NCI-H1436 (cell line): ENCODE measurements around the gene KREMEN1.
"Not testable (repeated sequence)": the region's sequence is repeated elsewhere in the genome, so short reads cannot be mapped to it uniquely, and the experiment has no call there.

Experiments
- DNase-seq: peaks from one replicate; lab custom pipeline; 2025; lab: John Stamatoyannopoulos, UW

Gene KREMEN1

GRCh38 chr22:29078036-29078868, 5.4 kb downstream of the KREMEN1 start:
- no peak for DNase-seq

- no peak for DNase-seq
Measured at GRCh38 chr22:29078869-29079207, 6.0 kb downstream of the KREMEN1 start.

GRCh38 chr22:29079218-29079901, 6.5 kb downstream of the KREMEN1 start:
- DNase-seq, result peak; percentile 85

GRCh38 chr22:29080106-29080975, 7.5 kb downstream of the KREMEN1 start:
- DNase-seq, result no peak

GRCh38 chr22:29081517-29082236, 8.8 kb downstream of the KREMEN1 start:
- no peak for DNase-seq

GRCh38 chr22:29082826-29083545, 10.2 kb downstream of the KREMEN1 start:
- DNase-seq, result no peak

GRCh38 chr22:29083576-29083932, 10.7 kb downstream of the KREMEN1 start:
- not testable (repeated sequence) for DNase-seq

GRCh38 chr22:29083933-29084591, 11.2 kb downstream of the KREMEN1 start:
- DNase-seq, result no peak

GRCh38 chr22:29087012-29087411, 14.2 kb downstream of the KREMEN1 start:
- no peak for DNase-seq

GRCh38 chr22:29088809-29089208, 16.0 kb downstream of the KREMEN1 start:
- DNase-seq, result no peak

- DNase-seq, result no peak
Measured at GRCh38 chr22:29089507-29089906, 16.7 kb downstream of the KREMEN1 start.

- no peak for DNase-seq
Measured at GRCh38 chr22:29090039-29090438, 17.2 kb downstream of the KREMEN1 start.

- DNase-seq, result no peak
Measured at GRCh38 chr22:29092243-29092642, 19.4 kb downstream of the KREMEN1 start.

GRCh38 chr22:29093030-29093429, 20.2 kb downstream of the KREMEN1 start:
- no peak for DNase-seq

- no peak for DNase-seq
Measured at GRCh38 chr22:29093501-29094300, 20.9 kb downstream of the KREMEN1 start.

- no peak for DNase-seq
Measured at GRCh38 chr22:29095459-29095858, 22.6 kb downstream of the KREMEN1 start.

- DNase-seq, result no peak
Measured at GRCh38 chr22:29096736-29097669, 24.2 kb downstream of the KREMEN1 start.

GRCh38 chr22:29098296-29098695, 25.5 kb downstream of the KREMEN1 start:
- no peak for DNase-seq

- no peak for DNase-seq
Measured at GRCh38 chr22:29102300-29102699, 29.5 kb downstream of the KREMEN1 start.
